SK-N-SH (cell line): ENCODE results near the gene RUNDC3A. TPM values are rescaled to one million over a fixed set of nuclear protein-coding genes. Genes with fewer than 3 reads are reported as not detected.
A peak's percentile ranks its signal among the peaks of the same experiment; 100 is the strongest.
"Not testable (repeated sequence)": the region's sequence is repeated elsewhere in the genome, so short reads cannot be mapped to it uniquely, and the experiment has no call there.

Source experiments
- CTCF ChIA-PET: fragments of 300-600, 350-600 bp; formaldehyde crosslinking; extraction: SDS; loops from one replicate; lab custom pipeline; 2021; lab: Yijun Ruan, JAX
- POLR2A ChIA-PET: fragments of 350-600 bp; sonication (Branson Sonifier 250); formaldehyde crosslinking; extraction: SDS; loops from one replicate; lab custom pipeline; 2020; ENCODE audit warnings: antibody characterized with exemption, inconsistent platforms; lab: Yijun Ruan, JAX
- DNase-seq: peaks from one replicate; pipeline ENCODE4 v3.0.0; 2012
- H2AFZ ChIP-seq: fragments of 200-600 bp; sonication (generic); 2 replicates; pipeline ENCODE4 v1.8.1; 2016; ENCODE audit warnings: antibody characterized with exemption, mild to moderate bottlenecking, low read depth
- H3F3A ChIP-seq: fragments of 200-600 bp; sonication (generic); replicated peaks from 2 replicates; pipeline ENCODE3; 2016; ENCODE audit warnings: antibody characterized with exemption, mild to moderate bottlenecking; ENCODE audit not compliant: insufficient read depth
- H3K27ac ChIP-seq, 2 experiments: fragments of 200-500 bp in 1 of 2; fragments of 200-600 bp in 1 of 2; sonication (Bioruptor generic) in 1 of 2; sonication (generic), shearing (Covaris generic) in 1 of 2; 2 replicates each; pipeline versions ENCODE4 v1.5.1 to v1.6.1; 2014 to 2016; ENCODE audit warnings: low read depth in 2 of 2, inconsistent platforms in 1 of 2, low read length in 1 of 2, mild to moderate bottlenecking in 1 of 2, mixed read lengths in 1 of 2
- H3K27me3 ChIP-seq: fragments of 200-600 bp; sonication (generic), shearing (Covaris generic); 2 replicates; pipeline ENCODE4 v1.6.1; 2016; ENCODE audit warnings: mixed run types; ENCODE audit not compliant: insufficient read depth
- H3K36me3 ChIP-seq, 2 experiments: fragments of 200-500 bp in 1 of 2; fragments of 200-600 bp in 1 of 2; sonication (Bioruptor generic) in 1 of 2; sonication (generic) in 1 of 2; replicated peaks in 1 of 2; 2 replicates each; pipeline versions ENCODE3 to v1.5.1; 2014 to 2016; ENCODE audit warnings: low read length in 1 of 2, mild to moderate bottlenecking in 1 of 2; ENCODE audit not compliant: insufficient read depth in 2 of 2, control insufficient read depth in 1 of 2
- H3K4me1 ChIP-seq, 2 experiments: fragments of 200-500 bp in 1 of 2; fragments of 200-600 bp in 1 of 2; sonication (Bioruptor generic) in 1 of 2; sonication (generic), shearing (Covaris generic) in 1 of 2; 2 replicates each; pipeline versions ENCODE4 v1.5.1 to v1.6.1; 2014 to 2016; ENCODE audit warnings: low read depth in 1 of 2, low read length in 1 of 2, mixed run types in 1 of 2; ENCODE audit not compliant: insufficient read depth in 2 of 2, control insufficient read depth in 1 of 2
- H3K4me2 ChIP-seq: fragments of 200-600 bp; sonication (generic), shearing (Covaris generic); 2 replicates; pipeline ENCODE4 v1.6.1; 2017; ENCODE audit warnings: mixed run types
- H3K4me3 ChIP-seq, 2 experiments: fragments of 200-500 bp in 1 of 2; fragments of 200-600 bp in 1 of 2; sonication (Bioruptor generic) in 1 of 2; sonication (generic), shearing (Covaris generic) in 1 of 2; 2 replicates each; pipeline versions ENCODE4 v1.5.1 to v1.8.1; 2014 to 2016; ENCODE audit warnings: low read depth in 2 of 2, inconsistent platforms in 1 of 2, low read length in 1 of 2, mild to moderate bottlenecking in 1 of 2, mixed read lengths in 1 of 2, moderate library complexity in 1 of 2
- H3K79me2 ChIP-seq: fragments of 200-600 bp; sonication (generic); 2 replicates; pipeline ENCODE4 v1.8.1; 2017; ENCODE audit warnings: mild to moderate bottlenecking; ENCODE audit not compliant: insufficient read depth
- H3K9ac ChIP-seq: fragments of 200-600 bp; sonication (generic); 2 replicates; pipeline ENCODE4 v1.6.1; 2017; ENCODE audit warnings: mixed run types
- H3K9me2 ChIP-seq: fragments of 200-600 bp; sonication (generic); 2 replicates; pipeline ENCODE4 v1.6.1; 2017; ENCODE audit warnings: mixed run types
- H3K9me3 ChIP-seq: fragments of 200-600 bp; sonication (generic); 2 replicates; pipeline ENCODE4 v1.6.1; 2017; ENCODE audit warnings: mixed run types, mild to moderate bottlenecking, moderate library complexity
- H4K20me1 ChIP-seq: fragments of 200-600 bp; sonication (generic); 2 replicates; pipeline ENCODE4 v1.6.1; 2017; ENCODE audit warnings: mild to moderate bottlenecking, mixed run types; ENCODE audit not compliant: insufficient read depth
- CTCF ChIP-seq: fragments of 200-600 bp; sonication (generic); IDR thresholded peaks from 2 replicates; pipeline ENCODE4 v1.6.1; 2017; ENCODE audit warnings: antibody characterized with exemption, mild to moderate bottlenecking, moderate library complexity
- MEF2A ChIP-seq: IDR thresholded peaks from 2 replicates; pipeline ENCODE4 v1.4.0; 2012; ENCODE audit warnings: low read depth, borderline replicate concordance
- MXI1 ChIP-seq: IDR thresholded peaks from 2 replicates; pipeline ENCODE4 v1.6.1; 2012; ENCODE audit warnings: mild to moderate bottlenecking, low read depth, low read length, improper control_type of control experiment
- POLR2AphosphoS5 ChIP-seq: IDR thresholded peaks from 2 replicates; pipeline ENCODE4 v1.6.1; 2012; ENCODE audit warnings: low read depth, low read length
- RFX5 ChIP-seq: IDR thresholded peaks from 2 replicates; pipeline ENCODE4 v1.6.1; 2012; ENCODE audit warnings: mild to moderate bottlenecking, improper control_type of control experiment, low read length
- SMC3 ChIP-seq: IDR thresholded peaks from 2 replicates; pipeline ENCODE4 v1.6.1; 2012; ENCODE audit warnings: low read depth, low read length, improper control_type of control experiment
- USF1 ChIP-seq: IDR thresholded peaks from 2 replicates; pipeline ENCODE4 v1.4.0; 2012; ENCODE audit warnings: low read depth, borderline replicate concordance
- YY1 ChIP-seq: IDR thresholded peaks from 2 replicates; pipeline ENCODE4 v1.4.0; 2012; ENCODE audit warnings: low read depth, mild to moderate bottlenecking
- WGBS: methylation state at CpG from one replicate; pipeline ENCODE4 v1.1.6; 2017; ENCODE audit warnings: low lambda C conversion rate; 5-methylcytosine and 5-hydroxymethylcytosine counted together
- polyA plus RNA-seq, 3 experiments: library from polyadenylated mRNA; depleted of rRNA; stranded (reverse); fragments of >200 nt; gene quantifications; 2 replicates each; pipeline ENCODE4 v1.2.3, GENCODE V29; 2012
- TF ChIP-seq, protein P1 (sequence below): fragments of 150-350 bp; IDR thresholded peaks from 2 replicates; pipeline ENCODE4 v1.6.1; 2016; ENCODE audit warnings: mild to moderate bottlenecking, low read depth, low read length

The RUNDC3A gene
- polyA plus RNA-seq, 1 of the 3 experiments (the other 2 are of a cell fraction) = 8.9 TPM

DNA sequence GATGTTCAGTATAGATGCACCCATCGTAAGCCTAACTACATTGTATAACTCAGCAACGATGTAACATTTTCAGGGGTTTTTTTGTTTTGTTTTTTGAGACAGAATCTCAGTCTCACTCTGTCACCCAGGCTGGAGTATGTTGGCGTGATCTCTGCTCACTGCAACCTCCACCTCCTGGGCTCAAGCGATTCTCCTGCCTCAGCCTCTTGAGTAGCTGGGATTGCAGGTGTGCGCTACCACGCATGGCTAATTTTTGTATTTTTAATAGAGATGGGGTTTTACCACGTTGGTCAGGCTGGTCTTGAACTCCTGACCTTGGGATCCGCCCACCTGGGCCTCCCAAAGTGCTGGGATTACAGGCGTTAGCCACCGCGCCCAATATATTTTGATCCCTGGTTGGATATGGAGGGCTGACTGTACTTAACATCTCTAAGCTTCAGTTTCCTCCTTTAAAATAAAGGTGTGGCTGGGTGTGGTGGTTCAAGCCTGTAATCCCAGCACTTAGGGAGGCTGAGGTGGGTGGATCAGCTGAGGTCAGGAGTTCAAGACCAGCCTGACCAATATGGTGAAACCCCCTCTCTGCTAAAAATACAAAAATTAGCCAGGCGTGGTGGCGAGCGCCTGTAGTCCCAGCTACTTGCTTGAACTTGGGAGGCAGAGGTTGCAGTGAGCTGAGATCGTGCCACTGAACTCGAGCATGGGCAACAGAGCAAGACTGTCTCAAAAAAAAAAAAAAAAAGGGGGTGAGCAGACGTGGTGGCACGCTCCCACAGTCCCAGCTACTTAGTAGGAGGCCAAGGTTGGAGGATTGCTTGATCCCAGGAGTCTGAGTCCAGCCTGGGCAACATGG is 39.0 kb downstream of the RUNDC3A start:
- Histone ChIP-seq H3K79me2 (peaks cover 21% of the 10 kb centered on the region), H3K4me1 (peaks cover 0 to 13% of the 10 kb centered on the region in 2 experiments; a peak in 1 of 4 replicates), H3K36me3 (peaks cover 0 to 26% of the 10 kb centered on the region in 2 experiments)
- H3K27me3 ChIP-seq, H3K9ac ChIP-seq, H3F3A ChIP-seq, H3K9me2 ChIP-seq, DNase-seq, H4K20me1 ChIP-seq, H3K4me3 ChIP-seq, H2AFZ ChIP-seq, H3K4me2 ChIP-seq, POLR2A ChIA-PET, H3K27ac ChIP-seq, H3K9me3 ChIP-seq: not testable (repeated sequence)
- CTCF ChIA-PET = interaction anchor here (1.2 to 5.4 kb wide), 2 partner anchors 14 to 137 kb away, joined by 3 to 85 read pairs; partner anchors contain the start of gene FAM171A2
- WGBS = 85% methylated on average over 18 of the region's 18 CpGs

- WGBS = 83% methylated on average over 5 of the region's 9 CpGs
- H3K79me2 ChIP-seq = peaks cover 21% of the 10 kb centered on the region
- H3K27ac ChIP-seq = no peak overlapping the region
- no peaks in the 10 kb centered on the region for H3K9me2 ChIP-seq
- no peak for DNase-seq
- H3K36me3 ChIP-seq = peaks cover 0 to 35% of the 10 kb centered on the region in 2 experiments
- H3K4me1 ChIP-seq = peaks cover 0 to 13% of the 10 kb centered on the region in 2 experiments; a peak in 1 of 4 replicates
- no peak overlapping the region for H3K4me2 ChIP-seq
- peaks cover 7% of the 10 kb centered on the region; the same call in 1 of the 2 replicates for H4K20me1 ChIP-seq
- no peak for TF ChIP-seq CTCF
- no peak for TF ChIP-seq MEF2A
- TF ChIP-seq MXI1 = no peak
- TF ChIP-seq POLR2AphosphoS5 = no peak
- TF ChIP-seq RFX5 = no peak
- TF ChIP-seq, protein P1, sequence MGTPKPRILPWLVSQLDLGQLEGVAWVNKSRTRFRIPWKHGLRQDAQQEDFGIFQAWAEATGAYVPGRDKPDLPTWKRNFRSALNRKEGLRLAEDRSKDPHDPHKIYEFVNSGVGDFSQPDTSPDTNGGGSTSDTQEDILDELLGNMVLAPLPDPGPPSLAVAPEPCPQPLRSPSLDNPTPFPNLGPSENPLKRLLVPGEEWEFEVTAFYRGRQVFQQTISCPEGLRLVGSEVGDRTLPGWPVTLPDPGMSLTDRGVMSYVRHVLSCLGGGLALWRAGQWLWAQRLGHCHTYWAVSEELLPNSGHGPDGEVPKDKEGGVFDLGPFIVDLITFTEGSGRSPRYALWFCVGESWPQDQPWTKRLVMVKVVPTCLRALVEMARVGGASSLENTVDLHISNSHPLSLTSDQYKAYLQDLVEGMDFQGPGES = no peak
- TF ChIP-seq USF1 = peak; percentile 46; the same call in 1 of the 2 replicates
- no peak for TF ChIP-seq SMC3
- no peak for TF ChIP-seq YY1
- no peaks in the 10 kb centered on the region for H3K27me3 ChIP-seq
- ChIA-PET POLR2A (no interaction called here), CTCF (interaction anchor here (1.2 to 5.4 kb wide), 3 partner anchors 13 to 138 kb away, joined by 3 to 85 read pairs (median 26); partner anchors contain the start of gene FAM171A2)
- no peak overlapping the region for H2AFZ ChIP-seq
- no peak overlapping the region for H3K9ac ChIP-seq
- H3F3A ChIP-seq = no peaks in the 10 kb centered on the region
- no peaks in the 10 kb centered on the region for H3K9me3 ChIP-seq
- H3K4me3 ChIP-seq = no peak overlapping the region
Observed at GRCh38 chr17:44348234-44348987, 40.0 kb downstream of the RUNDC3A start.
